Muscle of back (tissue), 11 donors: ENCODE data around the gene TUT1. TPM values are rescaled to one million over a fixed set of nuclear protein-coding genes. Genes with fewer than 3 reads are reported as not detected.

ENCODE experiments used
- DNase-seq, 3 donors: peaks; one replicate each; pipeline versions ENCODE4 v3.0.0 to v3.0.0-alpha.2; 2013
- polyA plus RNA-seq, 10 donors: library from polyadenylated mRNA; unstranded; fragments of 120-200 nt; gene quantifications; one replicate each; pipeline ENCODE4 v1.2.1, GENCODE V29; 2013; ENCODE audit not compliant: insufficient read length in 10 of 10

Gene TUT1
- polyA plus RNA-seq, 10 donors = 11.6 to 17.7 (median 13.8) TPM

DNA sequence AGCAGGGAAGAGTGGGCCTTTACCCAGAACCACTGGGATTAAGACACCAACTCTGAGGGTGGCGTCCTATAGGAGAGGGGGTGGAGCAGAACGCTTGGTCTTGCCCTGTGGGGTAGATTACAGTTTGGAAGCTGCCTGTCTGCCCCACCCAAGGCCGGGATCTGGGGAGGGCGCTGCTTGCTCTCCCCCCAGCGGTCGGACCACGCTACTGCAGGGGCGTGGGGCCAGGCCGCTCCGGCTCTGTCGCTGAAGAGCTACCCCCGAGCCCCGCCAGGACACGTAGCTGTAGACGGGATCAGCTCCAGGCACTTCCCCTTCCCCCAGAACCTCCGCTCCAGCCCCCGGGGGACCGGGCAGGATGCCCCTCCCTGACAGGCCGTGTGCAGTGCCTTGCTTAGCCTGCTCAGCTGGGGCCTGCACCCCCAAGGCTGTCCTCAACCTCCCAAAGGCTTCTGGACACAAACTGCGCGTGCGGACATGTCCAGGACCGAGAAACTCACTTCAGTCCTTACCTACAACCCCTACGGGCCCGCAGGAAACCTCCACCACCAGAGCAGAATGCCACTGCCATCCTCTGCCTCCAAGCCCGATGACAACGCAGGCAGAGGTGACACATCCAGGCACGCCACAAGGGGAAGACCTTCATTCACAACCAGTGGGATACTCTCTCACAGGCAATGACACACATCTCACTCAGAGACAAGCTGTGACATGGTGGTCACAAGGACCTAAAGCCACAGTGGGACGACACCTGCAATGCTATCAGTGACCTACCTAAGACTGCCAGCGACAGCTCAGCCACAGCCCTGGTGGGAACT, 48.4 kb downstream of the TUT1 start:
- DNase-seq = peak; percentile 83 to 95 (median 92)

DNA sequence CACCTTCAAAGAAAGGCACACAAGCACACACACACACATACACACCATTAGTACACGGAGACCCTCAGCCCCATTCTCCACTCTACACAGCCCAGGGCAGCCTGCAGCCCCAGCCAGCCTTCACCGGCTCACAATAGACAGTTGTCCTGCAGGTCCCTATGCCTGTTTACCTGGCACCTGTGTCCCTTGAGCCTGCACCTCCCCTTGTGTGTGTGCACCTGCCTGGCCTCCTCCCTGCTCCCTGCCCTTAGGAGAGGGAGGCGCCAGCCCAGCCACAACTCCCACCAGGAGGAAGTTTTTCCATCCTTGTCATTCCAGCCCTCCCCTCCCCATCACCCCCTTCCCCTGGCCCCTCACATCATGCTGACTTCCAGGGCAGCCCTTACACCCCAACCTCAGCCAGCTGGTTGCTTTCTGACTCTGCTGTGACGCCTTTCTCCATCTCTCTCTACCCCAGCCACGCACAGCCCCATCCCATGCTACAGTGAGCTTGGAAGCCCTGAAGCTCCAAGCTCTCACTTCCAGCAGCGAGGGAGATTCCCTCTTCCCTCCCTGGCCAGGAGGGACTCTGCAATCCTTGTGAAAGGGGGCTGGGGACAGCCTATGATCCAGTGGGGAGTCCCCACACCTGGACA, 49.1 kb downstream of the TUT1 start:
- DNase-seq = no peak

DNA sequence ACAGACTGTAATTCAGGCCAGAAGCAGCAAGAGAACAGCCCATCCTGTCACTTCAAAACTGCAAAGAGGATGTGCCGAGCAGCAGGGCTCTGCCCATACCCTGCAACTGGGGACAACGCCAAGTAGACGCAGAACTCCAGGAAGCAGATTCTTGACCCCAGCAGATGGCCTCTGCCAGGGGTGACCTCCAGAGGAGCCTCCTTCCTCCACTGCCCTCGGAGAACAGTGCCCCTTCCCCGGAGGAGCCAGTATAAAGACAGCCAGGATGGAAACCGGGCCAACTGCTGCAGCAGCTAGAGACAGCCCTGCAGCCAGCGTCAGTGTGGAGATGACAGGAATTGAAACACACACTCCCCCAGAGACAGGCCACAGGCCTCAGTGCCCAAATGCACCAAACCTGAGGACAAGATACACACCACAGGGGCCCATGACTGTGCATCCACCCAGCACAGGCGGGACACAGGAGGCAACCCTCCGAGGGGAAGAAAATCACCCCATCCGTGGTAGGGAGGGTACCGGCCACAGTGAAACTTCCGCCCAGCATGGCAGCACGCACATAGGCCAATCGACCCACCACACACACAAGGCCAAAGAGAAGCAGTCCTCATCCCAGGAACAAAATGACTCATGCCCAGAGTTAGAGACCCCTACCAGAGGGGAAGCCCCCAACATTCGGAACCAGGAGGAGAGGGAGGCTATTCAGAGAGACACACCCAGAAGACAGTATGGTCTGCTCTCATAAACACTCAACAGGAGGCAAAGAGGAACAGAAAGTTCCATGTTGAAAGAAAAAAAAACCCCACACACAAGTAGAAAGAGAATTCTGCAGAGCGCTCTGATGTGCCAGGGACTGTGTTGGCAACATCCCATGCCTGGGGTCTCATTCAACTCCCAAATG, 50.3 kb downstream of the TUT1 start:
- peak in 2 of 3 donors; percentile 27 to 60 for DNase-seq

DNA sequence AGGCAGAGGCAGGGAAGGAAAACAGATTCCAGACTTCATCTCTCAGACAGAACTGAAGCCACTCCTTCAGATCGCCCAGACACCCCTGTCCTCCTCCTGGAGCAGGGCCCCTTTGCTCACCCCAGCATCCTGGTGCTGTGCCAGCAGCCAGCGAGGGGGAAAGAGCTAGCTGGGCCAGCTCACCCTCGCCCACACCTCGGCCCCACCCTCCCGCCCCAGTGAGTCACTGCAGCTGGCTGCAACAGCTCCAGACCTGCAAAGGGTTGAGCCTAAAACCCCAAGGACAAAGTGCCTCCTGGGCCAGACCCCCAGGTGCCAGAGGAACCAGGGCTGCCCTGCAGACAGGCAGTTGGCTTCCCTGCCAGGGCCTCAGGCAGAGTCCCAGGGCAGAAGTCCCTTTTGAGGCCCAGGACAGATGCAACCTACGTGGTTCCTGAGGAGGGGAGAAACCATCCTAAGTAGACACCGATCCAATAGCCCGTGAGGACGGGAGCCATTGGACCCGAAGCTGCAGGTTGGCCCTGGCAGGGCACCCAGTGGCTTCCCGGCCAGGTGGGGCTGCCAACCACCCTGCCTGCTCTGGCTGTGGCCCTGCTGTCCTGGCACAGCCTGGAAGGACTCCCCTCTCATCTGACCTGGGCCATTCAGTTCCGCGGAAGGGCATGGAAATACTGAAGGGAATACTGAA, 51.9 kb downstream of the TUT1 start:
- peak; percentile 53 to 84 (median 62) for DNase-seq

DNA sequence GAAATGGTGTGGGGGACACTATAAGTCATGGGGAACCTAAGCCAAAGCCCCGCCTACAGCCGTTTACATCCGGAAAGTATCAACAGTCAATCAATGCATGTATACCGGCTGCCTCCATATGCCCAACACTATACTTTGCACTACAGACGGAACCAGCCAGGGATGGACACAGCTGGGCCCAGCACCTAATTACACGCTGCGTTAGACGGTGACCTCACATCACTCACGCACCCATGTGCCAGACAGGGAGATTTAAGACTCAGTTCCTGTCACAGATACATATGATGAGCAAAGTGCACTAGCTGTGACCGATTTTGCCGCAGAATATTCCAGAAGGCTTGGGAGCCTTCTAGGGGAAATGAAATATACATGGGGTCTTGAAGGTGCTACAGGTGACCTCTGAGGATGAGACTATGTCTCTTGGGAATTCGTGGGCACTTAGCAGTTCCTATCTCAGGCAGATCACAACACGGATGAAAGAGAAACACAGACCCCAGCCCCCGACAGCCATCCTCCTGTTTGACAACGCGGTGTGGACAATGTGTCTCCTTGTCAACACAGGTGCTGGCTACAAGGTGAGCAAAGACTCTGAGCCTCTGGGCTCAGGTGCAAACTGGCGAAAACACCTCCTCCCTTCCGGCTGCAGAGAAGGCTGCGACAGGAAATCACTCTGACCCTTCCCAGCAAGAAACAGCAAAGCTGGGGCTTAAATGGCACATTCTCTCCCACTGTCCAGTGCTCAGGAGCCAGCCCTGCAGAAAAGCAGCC, 52.7 kb downstream of the TUT1 start:
- DNase-seq = no peak

DNA sequence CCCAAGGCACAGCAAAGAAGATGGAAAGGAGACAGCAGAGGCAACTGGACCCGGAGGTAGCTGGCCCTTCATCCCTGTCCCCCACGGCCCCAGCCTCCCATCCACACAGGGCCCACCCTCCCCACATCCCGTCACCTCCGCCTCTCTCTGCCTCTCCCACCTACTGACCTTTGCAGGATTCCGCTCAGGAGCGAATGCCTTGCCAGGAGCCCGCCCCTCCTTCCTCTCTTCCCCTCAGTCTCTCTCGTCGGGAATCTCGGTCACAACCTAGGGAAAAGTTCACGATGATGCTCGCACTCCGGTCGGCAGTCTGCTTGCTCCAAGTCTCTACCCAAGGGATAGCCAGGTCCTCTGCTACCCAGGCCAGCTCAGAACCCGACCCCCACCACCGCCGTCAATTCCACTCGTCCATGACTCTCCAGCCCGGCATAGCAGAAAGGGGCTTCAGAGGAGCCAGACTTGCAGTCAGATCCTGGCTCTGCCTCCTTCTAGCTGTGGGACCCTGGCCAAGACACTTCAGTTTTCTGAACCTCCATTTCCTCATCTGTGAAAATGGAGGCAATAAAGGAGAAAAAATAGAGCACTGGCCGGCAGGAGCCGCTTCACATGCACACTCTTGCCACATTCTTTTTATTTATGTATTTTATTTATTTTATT, 54.9 kb downstream of the TUT1 start:
- peak in 1 of 3 donors; percentile 17 for DNase-seq

DNA sequence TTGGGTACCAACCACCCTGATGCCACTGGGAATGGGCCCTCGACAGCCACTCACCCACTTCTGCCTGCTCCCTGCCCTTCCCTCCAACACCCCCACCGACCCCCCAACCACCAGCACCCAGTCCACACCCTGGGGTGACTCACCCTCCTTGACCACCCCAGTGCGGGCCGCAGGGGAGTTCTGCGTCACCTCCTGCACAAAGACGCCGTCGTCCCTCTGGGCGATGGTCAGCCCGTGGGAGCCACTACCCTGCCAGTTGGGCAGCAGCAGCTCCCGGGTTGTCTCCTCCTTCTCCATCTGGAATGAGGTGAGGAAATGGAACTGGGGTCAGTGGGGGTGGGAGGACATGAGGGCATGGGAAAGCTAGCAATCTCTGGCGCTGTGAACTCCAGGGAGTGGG, 55.5 kb downstream of the TUT1 start:
- no peak for DNase-seq

DNA sequence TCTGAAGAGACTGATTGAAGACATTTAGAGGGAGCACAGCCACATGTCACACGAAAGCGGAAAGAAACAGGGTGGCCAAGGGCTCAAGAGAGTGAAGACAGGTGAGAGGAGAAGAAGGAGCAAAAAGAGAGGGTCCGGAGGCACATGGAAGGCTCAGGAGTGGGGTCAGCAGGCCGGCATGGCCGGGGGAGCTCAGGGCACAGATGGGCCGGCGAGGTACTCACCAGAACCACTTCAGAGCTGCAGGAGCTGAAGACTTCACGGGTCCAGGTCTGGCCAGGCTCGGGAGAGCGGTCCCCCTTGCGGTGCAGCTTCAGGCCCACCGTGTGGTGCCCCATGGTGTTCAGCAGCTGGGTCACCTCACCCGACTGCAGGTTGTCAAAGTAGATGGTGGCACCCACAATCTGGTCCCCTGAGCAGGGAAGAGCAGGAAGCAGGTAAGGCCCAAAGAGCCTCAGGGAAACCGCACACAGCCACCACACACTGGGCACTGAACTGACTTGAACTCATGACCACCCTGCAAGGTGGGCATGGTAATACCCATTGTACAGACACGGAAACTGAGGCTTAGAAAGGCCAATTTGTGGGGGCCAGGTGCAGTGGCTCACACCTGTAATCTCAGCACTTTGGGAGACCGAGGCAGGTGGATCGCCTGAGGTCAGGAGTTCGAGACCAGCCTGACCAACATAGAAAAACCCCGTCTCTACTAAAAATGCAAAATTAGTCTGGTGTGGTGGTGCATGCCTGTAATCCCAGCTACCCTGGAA, 56.4 kb downstream of the TUT1 start:
- DNase-seq = no peak

DNA sequence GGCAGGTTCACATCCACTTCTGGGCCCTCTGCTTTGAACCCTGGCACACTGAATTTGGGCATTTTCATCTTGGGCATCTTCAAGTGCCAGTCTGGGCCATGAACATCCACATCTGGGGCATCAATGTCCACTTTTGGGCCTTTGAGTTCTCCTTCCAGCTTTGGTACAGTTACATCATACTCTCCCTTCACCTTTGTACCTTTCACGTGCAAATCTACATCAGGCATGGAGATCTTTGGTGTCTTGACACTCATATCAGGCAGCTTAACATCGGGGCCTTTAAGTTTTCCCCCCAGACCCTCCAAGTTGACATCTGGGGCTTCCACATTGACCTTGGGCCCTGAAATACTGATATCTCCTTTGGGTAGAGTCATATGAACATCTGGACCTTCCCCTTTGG, 59.2 kb downstream of the TUT1 start:
- DNase-seq = no peak

Other genes with a start within 250 kb of the TUT1 start
- not detected for gene SCGB1A1, start 172.5 kb downstream of the TUT1 start, polyA plus RNA-seq
- 100 to 1,000 TPM; 269 to 408 (median 312) TPM for gene AHNAK, start 44.7 kb downstream of the TUT1 start, polyA plus RNA-seq
- gene EEF1G, start 17.6 kb downstream of the TUT1 start, polyA plus RNA-seq = 1,000 to 10,000 TPM; 2,727 to 3,805 (median 3,280) TPM
- gene MTA2, start 10.3 kb upstream of the TUT1 start, polyA plus RNA-seq = 10 to 100 TPM; 36.9 to 56.4 (median 44.1) TPM
- 10 to 100 TPM; 11.9 to 25.3 (median 17.7) TPM for gene EML3, start 21.3 kb upstream of the TUT1 start, polyA plus RNA-seq
- gene ROM1, start 21.7 kb upstream of the TUT1 start, polyA plus RNA-seq = 1 to 10 TPM in 8 of 10 donors, under 1 TPM in 2; 0.69 to 2.4 (median 1.6) TPM
- 10 to 100 TPM; 13.3 to 22.3 (median 18.7) TPM for gene B3GAT3, start 30.5 kb upstream of the TUT1 start, polyA plus RNA-seq
- gene GANAB, start 55.1 kb upstream of the TUT1 start, polyA plus RNA-seq = 100 to 1,000 TPM; 145 to 211 (median 165) TPM
- 10 to 100 TPM in 6 of 10 donors, 1 to 10 TPM in 4; 9.0 to 13.9 (median 11.1) TPM for gene INTS5, start 61.8 kb upstream of the TUT1 start, polyA plus RNA-seq
- gene C11orf98, start 73.7 kb upstream of the TUT1 start, polyA plus RNA-seq = 10 to 100 TPM; 30.0 to 44.8 (median 33.0) TPM
- gene CSKMT, start 73.8 kb upstream of the TUT1 start, polyA plus RNA-seq = 1 to 10 TPM; 1.8 to 4.9 (median 3.1) TPM
- 1 to 10 TPM; 4.5 to 8.3 (median 5.7) TPM for gene UQCC3, start 80.2 kb upstream of the TUT1 start, polyA plus RNA-seq
- gene LBHD1, start 80.7 kb upstream of the TUT1 start, polyA plus RNA-seq = 1 to 10 TPM; 3.0 to 8.4 (median 6.6) TPM
- 100 to 1,000 TPM in 9 of 10 donors, 10 to 100 TPM in 1; 96.1 to 155 (median 130) TPM for gene UBXN1, start 87.5 kb upstream of the TUT1 start, polyA plus RNA-seq
- gene LRRN4CL, start 98.0 kb upstream of the TUT1 start, polyA plus RNA-seq = 10 to 100 TPM; 12.8 to 31.1 (median 20.4) TPM
- 10 to 100 TPM; 15.1 to 24.5 (median 22.0) TPM for gene BSCL2, start 115.9 kb upstream of the TUT1 start, polyA plus RNA-seq
- 1 to 10 TPM in 2 of 10 donors, under 1 TPM in 5, not detected in 3; 0.35 to 1.5 (median 0.66) TPM for gene GNG3, start 116.2 kb upstream of the TUT1 start, polyA plus RNA-seq
- 10 to 100 TPM; 40.7 to 61.0 (median 47.6) TPM for gene HNRNPUL2, start 135.9 kb upstream of the TUT1 start, polyA plus RNA-seq
- 10 to 100 TPM; 22.8 to 32.2 (median 30.1) TPM for gene TTC9C, start 137.0 kb upstream of the TUT1 start, polyA plus RNA-seq
- 1 to 10 TPM; 3.2 to 5.1 (median 3.9) TPM for gene ZBTB3, start 162.6 kb upstream of the TUT1 start, polyA plus RNA-seq
- 100 to 1,000 TPM in 1 of 10 donors, 10 to 100 TPM in 9; 81.9 to 102 (median 89.2) TPM for gene POLR2G, start 170.1 kb upstream of the TUT1 start, polyA plus RNA-seq
- 10 to 100 TPM; 11.5 to 16.6 (median 14.2) TPM for gene TAF6L, start 179.9 kb upstream of the TUT1 start, polyA plus RNA-seq
- 10 to 100 TPM; 24.7 to 29.1 (median 27.6) TPM for gene TMEM179B, start 195.9 kb upstream of the TUT1 start, polyA plus RNA-seq
- gene TMEM223, start 200.5 kb upstream of the TUT1 start, polyA plus RNA-seq = 10 to 100 TPM; 10.6 to 17.0 (median 15.2) TPM
- 10 to 100 TPM; 59.6 to 85.7 (median 65.7) TPM for gene NXF1, start 213.9 kb upstream of the TUT1 start, polyA plus RNA-seq
- gene STX5, start 240.5 kb upstream of the TUT1 start, polyA plus RNA-seq = 10 to 100 TPM; 32.7 to 42.6 (median 35.0) TPM
- gene TEX54, start 241.3 kb upstream of the TUT1 start, polyA plus RNA-seq = not detected
- 10 to 100 TPM; 25.5 to 35.1 (median 31.0) TPM for gene WDR74, start 248.1 kb upstream of the TUT1 start, polyA plus RNA-seq